GM10847 (cell line): ENCODE measurements around the gene FUT7.

ENCODE experiments used
- POLR2A ChIP-seq: IDR thresholded peaks from 2 replicates; pipeline ENCODE4 v1.6.1; 2011; ENCODE audit not compliant: insufficient read length; ENCODE audit errors: extremely low read depth

FUT7 gene

GRCh38 chr9:137011156-137011555 lies 20.7 kb downstream of the FUT7 start:
- no peak for TF ChIP-seq POLR2A

DNA sequence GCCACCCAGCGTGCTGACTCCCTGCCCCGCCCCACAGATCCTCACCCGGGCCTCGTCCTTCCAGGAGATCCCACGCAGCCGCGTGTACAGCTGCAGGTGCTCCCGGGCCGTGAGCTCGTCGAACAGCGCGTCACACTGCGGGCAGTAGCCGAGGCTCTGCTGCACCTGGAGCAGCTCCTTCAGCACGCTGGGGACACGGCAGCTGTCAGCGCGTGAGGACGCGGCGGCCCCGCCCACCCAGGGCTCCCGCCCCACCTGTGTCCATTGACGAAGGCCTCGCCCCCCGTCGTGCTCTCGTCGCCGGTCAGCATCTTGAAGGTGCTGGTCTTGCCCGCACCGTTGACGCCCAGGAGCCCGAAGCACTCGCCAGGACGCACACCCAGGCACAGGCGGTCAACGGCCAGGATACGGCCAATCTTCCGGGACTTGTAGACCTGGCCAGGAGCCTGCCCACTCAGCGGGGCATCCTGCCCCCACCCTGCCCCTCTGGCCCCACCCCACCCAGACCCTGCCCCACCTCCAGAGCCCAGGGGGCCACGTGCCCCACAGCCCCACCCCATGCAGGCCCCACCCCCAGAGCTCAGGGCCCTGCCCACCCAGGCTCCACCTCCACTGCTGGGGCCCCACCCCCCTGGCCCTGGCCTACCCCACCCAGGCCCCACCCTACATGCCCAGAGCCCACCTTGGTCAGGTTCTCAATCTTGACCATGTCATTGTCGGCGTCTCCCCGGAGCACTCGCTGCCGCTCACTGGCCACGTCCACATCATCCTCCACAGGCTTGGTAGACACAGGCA lies 21.8 kb downstream of the FUT7 start:
- TF ChIP-seq POLR2A, result no peak

DNA sequence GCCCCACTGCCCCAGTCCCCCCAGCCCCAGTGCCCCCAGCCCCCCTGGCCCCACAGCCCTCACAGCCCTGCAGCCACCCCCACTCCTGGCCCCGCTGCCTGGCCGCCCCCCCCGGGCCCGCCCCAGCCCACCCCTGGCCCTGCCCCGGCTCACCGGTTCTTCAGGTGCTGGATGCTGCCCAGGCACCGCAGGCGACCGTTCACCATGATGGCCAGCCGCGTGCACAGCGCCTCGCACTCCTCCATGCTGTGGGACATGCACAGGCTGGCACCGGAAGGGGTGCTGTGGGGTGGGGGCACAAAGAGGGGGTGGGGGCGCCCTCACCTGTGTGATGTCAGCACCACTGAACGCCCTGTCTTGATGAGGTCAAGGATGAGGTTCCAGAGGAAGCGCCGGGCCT lies 22.7 kb downstream of the FUT7 start:
- TF ChIP-seq POLR2A, result no peak

DNA sequence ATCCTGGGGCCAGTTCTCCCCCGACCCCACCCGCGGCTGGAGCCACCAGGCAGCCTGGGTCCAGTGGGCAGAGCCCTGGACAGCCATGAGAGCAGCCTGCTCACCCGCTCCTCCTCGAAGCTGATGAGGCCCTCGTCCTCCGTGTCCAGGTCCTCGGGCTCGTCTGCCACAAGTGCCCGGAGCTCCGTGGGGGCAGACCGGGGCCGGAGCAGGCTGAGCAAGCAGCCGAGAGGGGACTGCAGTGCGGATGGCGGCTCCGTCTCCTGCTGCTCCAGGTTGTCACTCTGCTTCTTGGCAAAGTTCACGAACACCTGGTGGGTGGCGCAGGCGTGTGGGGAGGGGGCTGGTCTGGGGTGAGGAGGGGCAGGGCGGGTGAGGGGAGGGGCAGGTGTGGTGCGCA lies 23.6 kb downstream of the FUT7 start:
- no peak for TF ChIP-seq POLR2A

DNA sequence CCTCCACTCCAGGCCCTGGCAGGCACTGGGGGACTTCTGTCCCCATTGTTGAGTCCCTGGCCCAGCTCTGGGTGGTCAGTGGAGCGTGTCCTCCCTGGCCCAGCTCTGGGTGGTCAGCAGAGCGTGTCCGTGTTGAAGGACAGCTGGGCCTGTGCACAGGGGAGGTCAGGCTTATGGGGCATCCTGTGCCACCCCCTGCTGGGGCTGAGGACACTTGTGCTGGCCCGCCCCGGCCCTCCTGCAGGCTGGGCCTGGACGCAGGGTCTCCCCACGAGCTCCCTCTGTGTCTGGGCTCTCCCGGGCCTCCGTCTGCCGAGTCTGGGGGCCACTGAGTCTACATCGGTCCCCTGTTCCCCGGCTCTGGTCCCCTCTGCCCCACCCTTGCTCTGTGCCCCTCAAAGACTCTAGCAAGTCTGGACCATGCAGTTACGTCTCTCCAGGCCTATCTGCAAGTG lies 24.0 kb downstream of the FUT7 start:
- no peak for TF ChIP-seq POLR2A

GRCh38 chr9:137007108-137007815 lies 24.6 kb downstream of the FUT7 start:
- TF ChIP-seq POLR2A, result no peak

DNA sequence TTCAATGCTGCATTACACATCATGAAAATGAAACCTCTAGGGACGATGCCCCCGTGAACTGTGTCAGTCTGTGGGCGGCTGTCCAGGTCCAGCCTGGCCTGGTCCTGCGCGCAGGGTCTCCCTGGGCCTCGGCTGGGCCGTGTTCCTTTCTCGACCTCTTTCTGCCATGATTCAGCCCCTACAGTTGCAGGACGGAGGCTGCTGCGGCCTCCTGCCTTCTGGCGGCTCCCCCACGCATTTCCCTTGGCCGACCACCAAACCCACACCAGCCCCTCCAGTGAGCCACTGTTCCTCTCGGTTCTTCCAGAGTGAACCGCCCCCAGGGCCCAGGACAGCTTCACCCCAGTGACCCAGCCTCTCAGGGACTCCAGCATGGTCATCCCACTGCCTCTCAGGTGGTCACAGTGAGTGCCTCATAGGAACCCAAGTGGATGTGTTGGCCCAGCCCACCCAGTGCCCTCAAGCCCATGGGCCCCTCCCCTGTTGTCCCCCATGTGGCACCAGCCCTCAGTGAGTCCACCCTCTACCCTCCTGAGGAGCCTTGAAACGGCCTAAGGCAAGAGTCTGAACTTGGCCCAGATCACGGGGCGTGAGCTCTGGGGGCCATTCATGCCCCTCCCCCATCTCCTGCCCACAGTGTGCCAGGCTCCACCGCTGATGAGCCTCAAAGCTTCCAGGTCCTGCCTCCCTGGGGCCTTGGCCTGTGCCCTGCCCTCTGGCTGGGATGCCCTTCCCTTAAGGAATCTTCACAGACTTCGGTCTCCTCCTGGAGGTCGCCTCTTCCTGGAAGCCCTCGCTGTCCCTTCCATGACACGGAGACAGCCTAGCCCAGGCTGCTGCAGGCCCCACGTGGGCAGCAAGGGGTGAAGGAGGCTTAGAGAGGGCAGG lies 25.5 kb downstream of the FUT7 start:
- no peak for TF ChIP-seq POLR2A

DNA sequence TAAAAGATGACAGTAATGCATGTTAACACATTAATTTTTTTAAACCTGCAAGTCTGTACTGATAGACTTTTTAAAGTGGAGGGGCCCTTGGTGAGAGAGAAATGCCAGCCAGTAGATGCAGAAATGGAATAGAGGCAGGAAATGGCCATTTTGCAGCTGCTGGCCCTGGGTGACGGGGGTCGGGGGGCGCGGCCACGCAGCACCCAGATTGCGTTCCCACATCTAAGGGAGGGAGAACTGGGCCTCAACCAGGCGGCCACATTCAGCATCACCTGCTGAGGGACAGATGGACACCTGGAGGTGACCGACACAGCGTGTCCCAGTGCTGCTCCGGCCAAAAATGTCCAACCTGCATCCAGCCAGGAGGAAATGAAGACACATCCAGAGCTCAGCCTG lies 29.2 kb downstream of the FUT7 start:
- TF ChIP-seq POLR2A, result no peak

- no peak for TF ChIP-seq POLR2A
Measured at GRCh38 chr9:137001857-137002645, 29.8 kb downstream of the FUT7 start.

DNA sequence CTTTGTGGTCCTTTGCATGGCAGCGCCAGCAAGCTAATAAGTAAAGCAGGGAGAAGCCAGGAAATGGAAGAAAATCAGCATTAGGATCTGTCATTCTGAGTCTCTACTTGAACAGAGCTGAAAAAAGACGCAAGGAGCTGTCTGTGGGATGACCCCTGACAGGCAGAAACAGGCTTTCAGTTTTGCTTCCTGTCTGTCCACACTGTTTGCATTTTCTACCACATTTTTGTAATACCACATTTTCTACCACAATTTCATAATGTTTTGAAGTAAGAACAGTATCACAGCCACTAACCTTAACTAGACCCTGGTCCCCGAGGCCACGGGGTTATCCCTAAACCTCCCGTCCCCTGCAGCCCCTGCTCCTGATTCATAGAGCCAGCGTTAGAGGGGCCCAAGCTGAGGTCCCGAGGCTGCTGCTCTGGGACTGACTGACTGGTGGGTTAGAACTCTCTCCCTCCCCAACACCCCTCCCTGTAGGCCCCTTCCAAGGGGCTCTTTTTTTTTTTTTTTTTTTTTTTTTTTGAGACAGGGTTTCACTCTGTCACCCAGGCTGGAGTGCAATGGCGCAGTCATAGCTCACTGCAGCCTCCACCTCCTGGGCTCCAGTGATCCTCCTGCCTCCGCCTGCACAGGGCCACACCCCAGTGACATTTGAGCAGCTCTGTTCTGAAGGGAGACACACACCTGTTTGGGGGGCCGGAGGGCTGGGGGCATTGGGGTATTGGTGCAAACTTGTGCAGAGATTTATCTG lies 31.5 kb downstream of the FUT7 start:
- no peak for TF ChIP-seq POLR2A

GRCh38 chr9:136997830-136998234 lies 34.1 kb downstream of the FUT7 start:
- no peak for TF ChIP-seq POLR2A

GRCh38 chr9:136997371-136997770 lies 34.5 kb downstream of the FUT7 start:
- TF ChIP-seq POLR2A, result no peak

DNA sequence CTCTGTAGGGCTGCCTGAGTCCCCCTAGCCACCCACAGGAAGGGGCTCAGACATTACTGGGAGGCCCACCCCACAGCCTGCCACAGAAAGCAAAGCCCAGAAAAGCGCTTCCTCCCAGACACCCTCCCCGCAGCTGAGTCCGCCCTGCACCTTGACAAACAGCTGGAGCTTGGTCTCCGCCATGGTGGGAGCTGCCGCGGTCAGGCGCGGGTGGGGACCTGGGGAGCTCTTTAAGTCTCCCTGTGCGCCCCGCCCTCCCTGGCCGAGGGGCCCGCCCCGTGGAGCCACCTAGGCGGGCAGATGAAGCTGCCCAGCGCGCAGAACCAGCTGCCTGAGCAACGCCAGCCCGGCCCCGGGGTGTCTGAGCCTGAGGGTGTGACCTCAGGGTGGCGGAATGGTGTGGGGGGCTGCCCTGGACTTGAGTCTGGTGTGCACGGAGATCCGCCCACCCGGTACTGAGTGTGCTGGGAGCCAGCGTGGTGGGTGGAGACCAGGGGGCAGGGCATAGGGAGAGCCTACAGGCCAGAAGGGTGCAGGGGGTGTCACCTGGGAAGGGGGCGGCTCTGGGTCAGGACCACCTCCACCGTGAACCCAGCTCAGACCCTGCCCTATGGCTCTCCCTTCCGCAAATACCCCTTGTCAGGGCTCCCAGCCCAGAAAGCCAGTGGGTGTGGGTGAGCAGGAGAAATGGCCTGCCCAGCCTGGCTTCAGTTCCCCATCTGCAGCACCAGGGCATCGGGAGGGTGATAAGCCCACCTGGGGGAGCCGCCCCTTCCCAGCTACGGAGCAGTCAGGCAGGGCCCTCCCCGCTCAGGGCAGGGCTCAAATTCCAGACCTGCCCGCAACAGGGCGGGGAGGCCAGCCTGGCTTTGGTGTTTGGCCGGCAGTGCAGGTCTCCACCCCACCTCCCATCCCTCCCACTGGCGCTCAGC lies 35.3 kb downstream of the FUT7 start, which contains the start of gene CLIC3:
TSS of gene CLIC3 (minus strand) at position 208 of the 932 bp plus-strand sequence. CDS start at position 183, 25 bp downstream.
- TF ChIP-seq POLR2A, result no peak
